GM18861 (cell line): ENCODE data around the gene ADPRM.

Source experiments
- ATAC-seq: cut with Tn5 transposase; IDR thresholded peaks from one replicate; pipeline ENCODE4 v1.9.1; 2021; ENCODE audit not compliant: unreplicated experiment

ADPRM gene

DNA sequence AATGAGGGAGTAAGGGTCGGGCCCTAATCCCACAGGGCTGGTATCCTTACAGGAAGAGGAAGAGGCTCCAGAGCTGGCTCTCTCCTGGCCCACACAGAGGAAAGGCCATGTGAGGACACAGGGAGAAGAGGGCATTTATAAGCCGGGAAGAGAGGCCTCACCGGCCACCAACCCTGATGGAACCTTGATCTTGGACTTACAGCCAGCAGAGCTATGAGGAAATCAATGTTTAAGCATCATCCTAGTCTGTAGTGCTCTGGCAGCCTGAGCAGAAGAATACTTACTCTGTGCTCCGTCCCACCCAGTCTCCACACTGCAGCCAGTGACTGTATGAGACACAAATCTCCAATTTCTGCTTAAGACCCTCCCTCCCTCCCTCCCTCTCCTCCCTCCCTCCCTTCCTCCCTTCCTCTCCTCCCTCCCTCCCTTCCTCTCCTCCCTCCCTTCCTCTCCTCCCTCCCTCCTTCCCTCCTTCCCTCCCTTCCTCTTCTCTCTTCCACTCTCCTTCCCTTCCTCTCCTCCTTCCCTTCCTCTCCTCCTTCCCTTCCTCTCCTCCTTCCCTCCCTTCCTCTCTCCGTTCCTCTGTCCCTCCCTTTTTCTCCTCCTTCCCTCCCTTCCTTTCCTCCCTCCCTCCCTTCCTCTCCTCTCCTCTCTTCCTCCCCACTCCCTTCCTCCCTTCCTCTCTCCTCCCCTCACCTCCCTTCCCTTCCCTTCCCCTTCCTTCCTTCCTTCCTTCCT lies 41.3 kb downstream of the ADPRM start:
- ATAC-seq: no peak

DNA sequence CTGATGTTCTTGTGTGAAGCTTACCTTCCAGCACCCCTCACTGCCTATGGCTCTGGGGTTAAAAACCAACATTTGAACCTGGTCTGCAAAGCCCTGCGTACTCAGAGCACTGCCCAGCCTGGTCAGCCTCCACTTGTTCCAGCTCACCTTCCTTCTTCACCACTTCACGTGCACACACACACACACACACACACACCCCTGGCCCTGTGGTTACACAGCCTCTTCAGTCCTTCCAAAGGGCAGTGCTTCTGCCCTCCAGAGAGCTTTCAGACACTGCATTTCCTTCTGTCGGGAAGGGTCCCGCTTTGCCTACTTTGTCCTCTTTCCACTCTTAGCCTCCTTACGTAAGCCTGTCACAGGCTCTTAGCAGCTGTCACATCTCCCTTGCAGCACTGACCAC lies 42.0 kb downstream of the ADPRM start:
- no peak for ATAC-seq

DNA sequence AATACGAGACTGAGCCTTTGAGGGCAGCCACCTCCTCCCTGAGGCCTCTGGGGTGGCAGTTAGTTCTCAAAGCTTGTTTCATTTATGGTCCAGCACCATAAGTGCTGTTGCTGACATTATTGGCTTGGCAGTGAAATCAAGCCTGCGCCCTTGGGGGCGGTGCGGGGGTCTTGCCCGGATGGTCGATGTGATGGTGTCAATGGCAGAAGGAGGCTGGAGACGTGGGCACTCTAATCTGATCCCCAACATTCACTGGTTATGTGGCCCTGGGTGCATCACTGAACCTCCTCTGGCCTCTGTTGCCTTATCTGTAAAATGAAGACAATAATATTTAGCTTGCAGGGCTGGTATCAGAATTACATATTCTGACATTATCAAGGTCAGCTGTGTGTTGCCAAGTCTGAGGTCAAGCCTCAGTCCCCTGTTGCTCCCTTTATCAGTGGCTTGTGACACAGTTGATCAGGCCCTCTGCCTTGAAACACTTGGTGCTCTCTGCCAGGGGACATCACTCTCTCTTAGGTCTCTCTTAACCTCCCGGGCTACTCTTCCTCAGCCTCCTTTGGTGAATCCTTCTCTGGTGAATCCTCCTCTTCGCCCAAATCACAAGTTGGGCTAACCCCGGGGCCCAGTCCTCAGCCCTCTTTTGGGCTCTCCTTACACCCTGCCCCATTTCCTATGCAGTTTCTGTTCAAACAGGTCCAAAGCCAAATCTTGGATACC lies 44.2 kb downstream of the ADPRM start:
- no peak for ATAC-seq

DNA sequence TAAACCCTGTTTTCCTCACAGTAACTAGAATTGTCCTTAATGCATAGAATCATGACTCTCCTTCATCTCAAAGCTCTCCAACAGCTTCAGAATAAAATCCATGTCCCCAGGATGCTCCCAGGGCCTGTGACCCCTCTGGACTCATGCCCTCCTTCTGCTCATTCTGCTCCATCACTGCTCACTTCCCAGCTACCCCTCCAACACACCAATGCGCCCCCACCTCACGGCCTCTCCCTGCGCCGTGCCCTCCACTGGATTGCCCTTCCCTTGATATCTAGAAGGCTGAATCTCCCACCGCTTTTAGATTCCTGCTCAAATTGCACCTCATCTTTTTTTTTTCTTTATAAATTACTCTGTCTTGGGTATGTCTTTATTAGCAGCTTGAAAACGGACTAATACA lies 45.0 kb downstream of the ADPRM start:
- no peak for ATAC-seq

DNA sequence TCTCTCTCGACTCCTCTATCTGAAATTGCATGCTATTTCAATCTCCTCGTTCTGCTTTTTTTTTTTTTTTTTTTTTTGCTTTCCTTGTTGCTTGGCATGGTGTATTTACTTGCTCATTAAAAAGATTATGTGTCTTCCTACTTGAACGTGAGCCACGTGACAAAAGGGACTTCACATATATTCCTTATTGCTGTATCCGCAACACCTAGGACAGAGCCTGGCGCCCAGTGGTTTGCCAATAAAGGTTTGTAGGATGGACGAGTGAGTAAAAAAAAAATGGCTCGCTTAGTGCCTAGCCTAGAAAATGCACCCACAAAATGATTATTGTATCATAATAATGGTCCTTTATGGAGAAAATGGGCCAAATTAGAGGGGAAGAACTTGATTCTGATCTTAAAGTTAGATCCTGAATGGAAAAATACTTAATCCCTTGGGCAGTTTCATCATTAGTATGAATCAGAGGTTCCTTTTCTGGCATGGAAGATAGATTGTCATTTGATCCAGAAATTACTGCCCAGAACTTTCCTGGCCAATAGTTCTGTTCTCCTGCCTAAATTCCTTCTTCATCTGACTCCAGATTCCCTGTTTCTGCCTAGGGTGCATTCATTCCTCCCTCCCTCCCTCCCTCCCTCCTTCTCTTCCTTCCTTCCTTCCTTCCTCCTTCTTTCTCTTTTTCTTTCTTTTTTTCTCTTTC lies 46.1 kb downstream of the ADPRM start:
- no peak for ATAC-seq

DNA sequence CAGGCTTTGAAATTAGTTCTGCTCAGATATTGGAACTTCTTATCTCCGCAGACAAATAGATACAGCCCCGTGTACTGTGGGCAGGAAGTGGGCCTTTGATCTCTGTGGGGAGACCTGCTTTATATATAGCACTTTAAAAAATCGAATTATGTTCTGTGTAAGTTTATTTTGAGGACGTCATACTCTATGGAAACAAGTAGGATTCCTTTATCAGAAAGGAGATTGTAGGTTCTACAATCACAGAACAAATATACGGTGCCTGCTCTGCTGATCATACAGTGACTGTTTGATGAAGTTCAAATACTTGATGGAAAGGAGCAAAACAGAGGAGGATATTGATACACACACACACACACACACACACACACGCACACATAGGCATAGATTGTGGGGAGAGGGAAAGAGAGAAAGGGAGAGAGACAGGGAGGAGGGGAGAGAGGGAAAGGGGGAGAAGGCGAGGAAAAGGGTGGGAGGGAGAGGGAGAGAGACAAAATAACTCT lies 47.2 kb downstream of the ADPRM start:
- ATAC-seq: no peak

DNA sequence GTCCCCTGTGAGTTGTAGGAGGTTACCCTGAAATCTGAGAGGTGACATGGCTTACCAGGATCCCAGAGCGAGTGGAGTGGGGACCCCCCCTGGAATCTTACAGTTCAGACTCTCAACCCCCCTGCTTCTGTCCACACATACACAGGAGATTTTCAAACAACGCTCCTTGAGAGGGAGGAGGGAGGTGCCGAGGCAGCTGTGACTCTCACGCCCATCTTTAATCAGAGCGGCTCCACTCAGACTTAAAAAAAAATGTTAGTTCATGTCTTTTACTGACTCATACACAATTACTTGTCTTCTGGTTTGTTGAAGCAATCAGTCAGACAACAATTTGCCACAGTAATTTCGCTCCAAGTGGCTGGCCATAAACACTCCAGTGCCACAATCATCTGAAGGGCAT lies 47.8 kb downstream of the ADPRM start:
- no peak for ATAC-seq

DNA sequence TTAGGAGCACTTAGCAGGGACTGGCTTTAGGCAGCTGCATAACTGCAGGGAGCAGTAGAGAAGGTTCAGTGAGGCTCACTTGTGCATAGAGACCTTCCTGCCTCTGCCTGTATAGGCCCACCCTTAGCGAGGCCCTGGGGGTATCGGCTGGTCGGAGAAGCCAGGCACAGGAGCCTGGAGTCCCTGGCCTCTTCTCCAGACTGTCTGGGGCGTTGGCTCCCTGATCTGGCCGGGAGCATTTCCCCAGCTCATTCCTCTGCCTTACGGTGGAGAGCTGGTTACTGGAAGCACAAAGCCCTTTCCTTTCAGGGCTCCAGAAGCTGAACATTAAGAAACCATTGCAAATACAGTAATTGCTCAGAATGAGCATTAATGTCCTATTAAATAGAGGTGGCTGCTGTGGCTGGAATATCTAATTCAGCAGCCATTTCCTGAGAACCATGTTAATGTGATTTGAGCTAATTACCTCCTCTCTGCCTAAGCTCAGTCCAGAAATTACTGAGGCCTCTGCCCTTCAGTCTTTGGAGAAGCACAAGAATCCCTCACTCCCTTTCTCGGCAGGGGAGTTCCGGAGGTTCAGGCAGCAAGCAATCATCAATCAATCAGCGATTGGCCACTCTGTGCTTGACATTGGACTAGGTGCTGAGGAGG lies 51.3 kb downstream of the ADPRM start:
- ATAC-seq: no peak

DNA sequence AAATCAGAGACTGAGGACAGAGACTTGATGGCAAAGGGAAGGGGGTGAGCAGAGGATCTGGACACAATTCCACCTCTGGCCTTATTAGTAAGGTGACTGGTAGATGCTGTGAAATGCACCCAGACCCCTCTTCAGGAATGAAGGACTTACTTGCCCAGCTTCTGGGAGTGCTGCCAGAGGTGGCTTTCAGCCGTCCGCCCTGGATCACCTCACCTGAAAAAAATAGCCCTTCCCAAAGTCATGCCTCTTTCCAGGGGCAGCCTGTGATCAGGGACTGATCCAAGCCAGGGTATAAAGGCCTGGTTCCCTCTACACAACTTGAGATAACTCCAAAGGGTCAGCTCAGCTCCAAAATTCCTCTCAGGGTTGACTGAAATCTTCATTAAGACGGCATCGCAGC lies 52.8 kb downstream of the ADPRM start:
- ATAC-seq: no peak

DNA sequence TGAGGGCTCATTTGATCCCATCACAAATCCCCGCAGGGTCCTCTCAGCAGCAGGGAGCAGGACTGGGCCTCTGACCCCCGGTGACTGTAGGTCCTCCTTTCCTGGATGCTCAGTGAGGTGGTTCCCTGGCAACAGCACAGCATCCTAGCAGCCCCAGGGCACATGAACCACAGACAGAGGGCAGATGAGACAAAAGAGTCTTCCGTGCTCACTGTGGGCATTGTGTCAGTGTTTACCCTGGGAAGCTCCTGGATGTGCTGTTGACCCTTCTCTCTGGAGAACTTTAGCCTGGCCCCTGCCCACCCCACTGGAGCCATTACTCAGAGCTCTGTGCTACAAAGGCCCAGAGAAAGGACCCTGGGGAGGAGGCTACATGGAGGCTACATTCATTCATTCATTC lies 54.2 kb downstream of the ADPRM start:
- ATAC-seq: no peak

DNA sequence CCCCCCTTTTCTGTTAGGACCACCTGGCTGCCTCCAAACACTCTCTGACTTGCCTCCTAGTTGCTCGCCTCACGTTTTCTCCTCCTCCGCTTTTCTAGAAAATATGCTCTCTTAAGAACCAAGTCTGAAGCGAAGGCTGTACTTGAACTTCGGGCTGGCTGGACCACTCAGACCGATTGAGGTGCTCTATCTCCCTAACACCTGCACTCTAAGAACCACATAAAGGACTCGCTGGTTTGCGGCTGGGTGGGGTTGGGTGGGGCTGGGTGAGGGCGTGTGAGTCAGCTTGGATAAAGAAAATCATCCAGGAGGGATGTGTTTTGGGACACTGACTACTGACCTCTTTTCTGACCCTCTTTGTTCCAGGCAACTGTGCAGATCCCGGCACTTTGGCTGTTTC lies 55.3 kb downstream of the ADPRM start:
- ATAC-seq: no peak

DNA sequence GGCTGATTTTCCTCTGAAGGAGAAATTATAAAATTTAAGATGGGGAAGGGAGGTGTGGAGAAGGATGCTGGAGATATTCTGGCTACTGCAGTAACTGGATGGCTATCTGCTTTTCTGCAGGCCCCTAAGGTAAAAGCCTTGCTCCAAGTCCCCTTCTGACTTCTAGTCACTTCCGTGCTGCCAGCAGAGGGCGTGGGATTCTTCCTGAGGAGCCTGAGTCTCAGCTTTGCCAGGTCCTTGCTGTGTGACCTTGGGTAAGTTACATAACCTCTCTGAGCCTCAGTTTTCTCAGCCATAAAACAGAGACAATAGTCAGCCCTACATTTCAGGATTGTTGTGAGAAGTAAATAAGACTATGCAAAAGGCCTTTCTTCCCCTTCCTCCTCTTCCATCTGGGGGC lies 56.7 kb downstream of the ADPRM start:
- ATAC-seq: no peak

DNA sequence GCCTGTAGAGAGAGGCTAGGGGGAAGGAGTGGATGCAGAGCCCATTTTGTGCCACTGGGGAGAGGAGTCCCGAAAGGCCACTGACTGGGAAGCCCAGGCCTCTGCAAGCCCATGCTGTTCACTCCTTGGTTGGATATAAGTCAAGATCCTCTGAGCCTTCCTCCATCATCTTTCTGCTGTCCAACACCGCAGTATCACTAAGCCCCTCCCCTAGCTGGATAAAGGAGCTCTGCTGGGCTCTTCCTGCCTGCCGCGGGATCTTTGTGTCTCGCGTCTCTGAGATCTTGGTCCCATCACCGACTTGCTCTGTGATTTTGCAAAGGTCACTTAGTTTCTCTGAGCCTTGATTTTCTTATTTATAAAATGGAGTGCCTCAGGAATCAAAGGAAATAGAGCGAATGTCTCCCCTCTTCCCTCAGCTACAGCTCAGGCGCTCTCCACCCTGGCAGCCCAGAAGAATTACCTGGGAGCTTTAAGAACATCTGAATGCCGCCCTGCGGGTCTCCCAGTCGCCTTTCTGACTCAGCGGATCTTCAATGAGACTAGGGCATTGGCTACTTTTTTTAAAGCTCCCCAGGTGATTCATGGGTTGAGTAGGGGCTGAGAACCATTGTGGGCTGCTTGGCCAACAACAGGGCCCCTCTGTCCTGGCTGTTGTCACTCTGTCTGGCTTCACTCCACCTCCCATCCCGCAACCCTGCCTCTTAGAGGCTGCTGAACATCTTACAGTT lies 57.6 kb downstream of the ADPRM start:
- ATAC-seq: no peak

DNA sequence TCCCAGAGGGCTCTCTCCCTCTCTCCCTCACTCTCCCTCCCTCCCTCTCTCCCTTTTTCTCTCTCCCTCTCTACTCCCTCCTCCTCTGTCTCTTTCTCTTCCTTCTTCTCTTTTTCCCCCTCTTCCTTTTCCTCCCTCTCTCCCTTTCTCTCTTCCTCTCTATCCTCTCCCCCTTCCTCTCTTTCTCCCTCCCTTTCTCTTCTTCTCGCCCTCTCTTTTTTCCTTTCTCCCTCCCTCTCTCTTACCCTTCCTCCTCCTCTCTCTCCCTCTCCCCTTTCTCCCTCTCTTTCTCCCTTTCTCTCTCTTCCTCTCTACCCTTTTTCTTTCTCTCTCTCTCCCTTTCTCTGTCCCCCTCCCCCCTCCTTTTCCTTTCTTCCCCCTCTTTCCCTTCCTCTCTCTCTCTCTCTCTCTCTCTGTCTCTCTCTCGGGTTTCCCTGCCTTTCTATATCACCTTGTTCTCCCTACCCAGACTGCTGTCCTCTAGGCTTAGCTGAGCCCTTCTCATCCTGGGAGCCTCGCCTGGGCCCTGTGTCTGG lies 58.3 kb downstream of the ADPRM start:
- no peak for ATAC-seq

DNA sequence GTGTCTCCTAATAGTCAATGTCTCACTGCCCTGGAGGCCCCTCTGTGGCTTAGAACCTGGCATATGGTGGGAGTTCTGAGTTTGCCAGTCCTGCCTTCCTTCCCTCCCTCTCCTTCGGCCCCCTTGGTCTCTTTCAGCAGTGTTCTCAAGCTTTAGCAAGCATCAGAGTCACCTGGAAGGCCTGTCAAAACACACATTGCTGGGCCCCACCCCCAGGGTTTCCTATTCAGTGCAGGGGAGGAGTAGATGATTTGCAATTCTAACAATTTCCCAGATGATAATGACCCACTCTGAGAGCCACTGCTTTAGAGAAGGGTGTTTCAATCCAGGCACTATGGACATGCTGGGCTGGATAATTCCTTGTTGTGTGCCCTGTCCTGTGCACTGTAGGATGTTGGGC lies 58.8 kb downstream of the ADPRM start:
- no peak for ATAC-seq

DNA sequence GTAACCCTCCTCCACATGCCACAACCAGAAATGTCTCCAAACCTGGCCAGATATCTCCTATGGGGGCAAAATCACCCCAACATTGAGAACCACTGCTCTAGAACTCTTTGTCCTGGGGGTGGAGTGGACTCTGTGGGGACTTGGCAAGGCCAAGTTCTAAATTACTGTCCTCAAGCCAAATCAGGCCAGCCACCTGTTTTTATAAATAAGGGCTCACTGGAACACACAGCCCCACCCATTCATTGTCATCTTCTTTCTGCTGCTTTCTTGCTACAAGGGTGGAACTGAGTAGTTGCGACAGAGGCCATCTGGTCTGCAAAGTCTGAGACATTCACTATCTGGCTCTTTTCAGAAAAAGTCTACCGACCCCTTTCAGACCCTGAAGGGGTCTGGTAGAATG lies 59.2 kb downstream of the ADPRM start:
- no peak for ATAC-seq

DNA sequence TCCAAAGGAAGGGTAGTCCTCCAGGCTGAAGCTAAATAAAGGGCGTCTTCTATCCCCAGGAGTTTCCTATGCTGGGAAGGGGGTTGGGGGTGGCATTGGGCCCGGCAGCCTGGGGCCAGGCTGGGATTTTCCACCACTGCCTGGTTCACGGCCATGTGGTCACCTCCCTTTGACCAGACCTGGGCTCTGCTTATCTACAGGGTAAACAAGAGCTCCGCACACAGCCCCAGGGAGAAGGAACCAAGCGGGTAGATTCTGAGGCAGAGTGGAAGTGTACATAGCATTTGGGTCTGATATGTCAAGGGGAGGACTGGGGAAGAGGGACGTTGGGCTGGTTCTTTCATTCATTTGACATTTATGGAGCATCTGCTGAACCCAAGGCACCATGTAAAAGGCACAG lies 59.7 kb downstream of the ADPRM start:
- ATAC-seq: no peak

DNA sequence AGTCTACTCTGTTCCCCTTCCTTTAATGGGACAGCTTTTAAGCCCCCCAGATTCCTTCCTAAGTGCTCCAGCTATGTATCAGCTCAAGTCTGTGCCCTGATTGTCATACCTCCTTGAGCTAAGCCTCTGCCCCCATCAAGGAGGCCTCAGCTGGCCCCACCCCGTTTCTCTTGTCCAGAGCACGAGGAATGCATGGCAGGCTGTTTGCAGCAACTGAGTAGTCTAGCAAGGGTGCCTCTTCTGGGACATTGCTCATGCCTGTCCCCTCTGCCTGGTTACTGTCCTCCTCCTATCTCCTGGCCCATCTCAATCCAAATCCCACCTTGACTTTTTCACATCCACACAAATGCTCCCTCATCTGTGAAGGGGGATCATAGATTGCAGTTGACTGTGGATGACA lies 60.3 kb downstream of the ADPRM start:
- ATAC-seq: no peak

DNA sequence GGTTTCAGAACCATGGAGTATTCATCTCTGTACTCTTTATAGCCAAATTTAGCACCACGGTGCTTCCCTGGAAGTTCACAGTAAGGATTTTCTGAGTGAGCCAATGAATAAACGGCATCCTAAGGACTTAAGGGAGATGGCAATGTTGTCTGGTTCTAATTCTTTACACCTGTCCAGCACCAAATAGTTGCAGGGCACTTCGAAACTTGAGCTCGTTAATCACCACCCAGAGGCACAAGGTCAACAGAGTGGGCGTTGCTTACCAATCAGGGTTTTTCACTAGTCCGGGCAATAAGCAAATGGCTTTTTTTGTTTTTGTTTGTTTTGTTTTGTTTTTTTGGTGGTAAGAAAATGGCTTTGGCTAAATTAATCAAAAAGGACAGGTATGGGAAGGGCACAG lies 60.7 kb downstream of the ADPRM start:
- ATAC-seq: no peak
